A549 (cell line): ENCODE measurements around the gene EIF3B.

ENCODE experiments used
- BCL3 ChIP-seq: fragments of >200 bp; sonication (Bioruptor Twin); formaldehyde crosslinking; IDR thresholded peaks from 3 replicates; pipeline ENCODE4 v1.6.1; 2016
- ELK1 ChIP-seq: fragments of 150-350 bp; IDR thresholded peaks from 2 replicates; pipeline ENCODE4 v1.6.1; 2014; ENCODE audit warnings: low read depth, mild to moderate bottlenecking, low read length
- POLR2A ChIP-seq: IDR thresholded peaks from 2 replicates; pipeline ENCODE4 v1.6.1; 2012; ENCODE audit warnings: mild to moderate bottlenecking, low read length
- RAD21 ChIP-seq, 2 experiments: fragments of >200 bp in 1 of 2; sonication (Bioruptor Twin) in 1 of 2; formaldehyde crosslinking in 1 of 2; IDR thresholded peaks in 1 of 2; conservative IDR thresholded peaks in 1 of 2; 2 replicates in 1 of 2; 3 replicates in 1 of 2; pipeline ENCODE4 v1.6.1; 2012 to 2018; ENCODE audit warnings: inconsistent platforms in 1 of 2

GRCh38 chr7:2402687-2403013, 48.0 kb downstream of the EIF3B start:
- TF ChIP-seq POLR2A (no peak), RAD21 (conservative IDR thresholded peaks at IDR 0.05 in 1 of 2, IDR thresholded peaks at IDR 0.05 in 1 of 2) (no peak), BCL3 (no peak), ELK1 (no peak)
